HepG2 (cell line): ENCODE measurements around the gene SLC25A18. TPM values are rescaled to one million over a fixed set of nuclear protein-coding genes. Genes with fewer than 3 reads are reported as not detected.

Experiments used
- AGO1 ChIP-seq: fragments of 200-400 bp; formaldehyde crosslinking; IDR thresholded peaks from 2 replicates; pipeline ENCODE4 v1.6.1; 2017; ENCODE audit warnings: mild to moderate bottlenecking, low read depth, low read length, moderate library complexity; ENCODE audit not compliant: poor library complexity, severe bottlenecking
- CENPX ChIP-seq: sonication (generic); formaldehyde crosslinking; IDR thresholded peaks from 2 replicates; pipeline ENCODE4 v1.9.0; 2021; ENCODE audit warnings: mild to moderate bottlenecking, missing genetic modification reagents, moderate library complexity
- DMAP1 ChIP-seq: IDR thresholded peaks from 2 replicates; pipeline ENCODE4 v1.6.1; 2016
- DNMT3B ChIP-seq: conservative IDR thresholded peaks from 2 replicates; pipeline ENCODE4 v1.6.1; 2016; ENCODE audit warnings: missing biosample characterization, control low read depth
- FOXA1 ChIP-seq, 2 experiments: fragments of 450-650 bp in 1 of 2; sonication (generic) in 1 of 2; formaldehyde crosslinking in 1 of 2; IDR thresholded peaks; 2 replicates each; pipeline versions ENCODE4 v1.4.0 to v1.6.1; 2016 to 2020; ENCODE audit warnings: missing genetic modification reagents in 1 of 2
- HCFC1 ChIP-seq: fragments of 150-350 bp; IDR thresholded peaks from 2 replicates; pipeline ENCODE4 v1.6.1; 2014; ENCODE audit warnings: low read depth, low read length
- HIVEP1 ChIP-seq: sonication (generic); formaldehyde crosslinking; IDR thresholded peaks from 2 replicates; pipeline ENCODE4 v1.4.0; 2020; ENCODE audit warnings: mild to moderate bottlenecking, missing genetic modification reagents
- MED8 ChIP-seq: sonication (generic); formaldehyde crosslinking; IDR thresholded peaks from 2 replicates; pipeline ENCODE4 v1.8.1; 2023; ENCODE audit warnings: mild to moderate bottlenecking, missing genetic modification reagents; ENCODE audit not compliant: insufficient replicate concordance
- XRCC5 ChIP-seq: fragments of 200-400 bp; formaldehyde crosslinking; optimal IDR thresholded peaks from 2 replicates; pipeline ENCODE3; 2017; ENCODE audit warnings: mild to moderate bottlenecking, low read length
- ZBTB3 ChIP-seq: sonication (generic); formaldehyde crosslinking; IDR thresholded peaks from 2 replicates; pipeline ENCODE4 v1.4.0; 2020; ENCODE audit warnings: low read depth, mild to moderate bottlenecking, moderate library complexity, missing genetic modification reagents, borderline replicate concordance
- ZNF260 ChIP-seq: sonication (generic); formaldehyde crosslinking; IDR thresholded peaks from 2 replicates; pipeline ENCODE4 v1.4.0; 2020; ENCODE audit warnings: missing genetic modification reagents, low read depth, mild to moderate bottlenecking, borderline replicate concordance
- ZNF274 ChIP-seq: sonication (generic); formaldehyde crosslinking; IDR thresholded peaks from 2 replicates; pipeline ENCODE4 v1.5.1; 2020; ENCODE audit warnings: mild to moderate bottlenecking, missing genetic modification reagents
- ZNF616 ChIP-seq: sonication (generic); formaldehyde crosslinking; IDR thresholded peaks from 2 replicates; pipeline ENCODE4 v1.5.0; 2020; ENCODE audit warnings: low read depth, mild to moderate bottlenecking, missing genetic modification reagents
- ZNF713 ChIP-seq: sonication (generic); formaldehyde crosslinking; IDR thresholded peaks from 2 replicates; pipeline ENCODE4 v1.4.0; 2020; ENCODE audit warnings: mild to moderate bottlenecking, missing genetic modification reagents
- polyA plus RNA-seq, 8 experiments: library from polyadenylated mRNA; depleted of rRNA in 3 of 8; stranded (reverse) in 7 of 8; unstranded in 1 of 8; fragments of >200 nt; fragmentation: Illumina TruSeq in 4 of 8; extraction: Trizol in 4 of 8; gene quantifications; 2 replicates each; pipeline versions ENCODE4 v1.2.1 to v1.2.3, GENCODE V29; 2011 to 2016; ENCODE audit warnings: low read depth in 4 of 8, missing spikeins in 1 of 8, mixed read lengths in 1 of 8; ENCODE audit not compliant: insufficient read depth in 1 of 8
- total RNA-seq, 5 experiments: library from RNA; depleted of rRNA; stranded (reverse); fragments of >200 nt; fragmentation: Illumina TruSeq; extraction: Trizol; gene quantifications; 2 replicates each; pipeline ENCODE4 v1.2.3, GENCODE V29; 2016; ENCODE audit warnings: low read depth in 1 of 5
- TF ChIP-seq, protein P1 (sequence below): sonication (generic); formaldehyde crosslinking; IDR thresholded peaks from 2 replicates; pipeline ENCODE4 v1.4.0; 2020; ENCODE audit warnings: missing genetic modification reagents
- TF ChIP-seq, protein P2 (sequence below): sonication (generic); formaldehyde crosslinking; IDR thresholded peaks from 2 replicates; pipeline ENCODE4 v1.5.0; 2020; ENCODE audit warnings: mild to moderate bottlenecking, missing genetic modification reagents
- TF ChIP-seq, protein P3 (sequence below): fragments of 450-650 bp; IDR thresholded peaks from 2 replicates; pipeline ENCODE4 v1.6.1; 2016
- TF ChIP-seq, protein P4 (sequence below): sonication (generic); formaldehyde crosslinking; IDR thresholded peaks from 2 replicates; pipeline ENCODE4 v1.5.1; 2020; ENCODE audit warnings: missing genetic modification reagents, mild to moderate bottlenecking, borderline replicate concordance
- TF ChIP-seq, protein P5 (sequence below): sonication (generic); formaldehyde crosslinking; IDR thresholded peaks from 2 replicates; pipeline ENCODE4 v1.5.0; 2020; ENCODE audit warnings: mild to moderate bottlenecking, missing genetic modification reagents

Gene SLC25A18
- total and polyA plus RNA-seq, 2 of the 13 experiments (the other 11 are each of a cell fraction or from before 2014, with no cell fraction given): 0.28 to 0.75 TPM

DNA sequence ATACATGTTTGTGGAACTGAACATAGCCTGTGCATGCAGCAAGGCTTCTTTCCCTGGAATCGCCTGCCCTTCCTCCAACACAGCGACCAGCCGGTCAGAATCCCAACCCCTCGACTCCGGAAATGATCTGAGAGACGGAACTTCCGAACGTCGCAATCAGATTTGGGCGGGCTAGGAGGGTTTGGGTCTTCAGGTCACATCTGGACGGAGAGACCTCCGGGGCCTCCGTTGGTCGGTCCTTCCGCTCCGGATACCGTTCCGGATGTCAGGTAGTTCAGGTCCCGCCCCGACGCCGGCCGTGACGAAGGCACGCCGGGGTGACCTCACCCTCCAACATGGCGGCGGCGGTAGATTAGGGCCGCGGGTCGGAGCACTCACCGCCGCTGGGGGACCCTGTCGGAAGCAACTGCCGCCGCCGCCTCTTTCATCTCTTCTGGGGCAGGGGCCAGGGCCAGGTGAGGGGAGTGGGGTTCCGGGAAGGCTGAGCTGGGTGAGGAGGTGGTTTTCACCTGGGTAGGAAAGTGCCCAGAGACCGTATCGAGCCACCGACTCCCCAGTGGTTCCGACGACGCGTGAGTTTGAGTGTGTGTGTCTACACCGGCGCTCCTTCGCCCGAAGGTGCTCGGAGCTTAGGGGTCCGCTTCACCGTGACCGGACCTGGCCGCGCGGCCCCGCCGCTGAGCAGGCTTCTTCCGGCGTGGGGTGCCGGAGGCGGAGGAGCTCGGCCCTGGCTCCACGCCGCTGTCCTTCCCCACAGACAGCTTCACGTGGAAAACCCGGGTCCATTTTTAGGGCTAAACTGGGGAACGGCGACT is 75.3 kb downstream of the SLC25A18 start, which contains the start of gene BCL2L13 (continued):
- TF ChIP-seq, protein P1, sequence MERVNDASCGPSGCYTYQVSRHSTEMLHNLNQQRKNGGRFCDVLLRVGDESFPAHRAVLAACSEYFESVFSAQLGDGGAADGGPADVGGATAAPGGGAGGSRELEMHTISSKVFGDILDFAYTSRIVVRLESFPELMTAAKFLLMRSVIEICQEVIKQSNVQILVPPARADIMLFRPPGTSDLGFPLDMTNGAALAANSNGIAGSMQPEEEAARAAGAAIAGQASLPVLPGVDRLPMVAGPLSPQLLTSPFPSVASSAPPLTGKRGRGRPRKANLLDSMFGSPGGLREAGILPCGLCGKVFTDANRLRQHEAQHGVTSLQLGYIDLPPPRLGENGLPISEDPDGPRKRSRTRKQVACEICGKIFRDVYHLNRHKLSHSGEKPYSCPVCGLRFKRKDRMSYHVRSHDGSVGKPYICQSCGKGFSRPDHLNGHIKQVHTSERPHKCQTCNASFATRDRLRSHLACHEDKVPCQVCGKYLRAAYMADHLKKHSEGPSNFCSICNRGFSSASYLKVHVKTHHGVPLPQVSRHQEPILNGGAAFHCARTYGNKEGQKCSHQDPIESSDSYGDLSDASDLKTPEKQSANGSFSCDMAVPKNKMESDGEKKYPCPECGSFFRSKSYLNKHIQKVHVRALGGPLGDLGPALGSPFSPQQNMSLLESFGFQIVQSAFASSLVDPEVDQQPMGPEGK: 0 out of 2 replicates have a peak, but pooled peaks have one; percentile 5
- TF ChIP-seq ZNF713 (CRISPR knock-in tag) (0 out of 2 replicates have a peak, but pooled peaks have one; percentile 86), HCFC1 (peak; percentile 46), ZNF616 (no peak), ZNF260 (CRISPR knock-in tag) (0 out of 2 replicates have a peak, but pooled peaks have one; percentile 56), DNMT3B (CRISPR knock-in tag) (peak; percentile 29; the same call in 1 of the 2 replicates), ZNF274 (CRISPR knock-in tag) (no peak; the same call in 1 of the 2 replicates), XRCC5 (peak; percentile 68), CENPX (no peak), DMAP1 (peak; percentile 21; the same call in 1 of the 2 replicates), HIVEP1 (CRISPR knock-in tag) (peak; percentile 75; the same call in 1 of the 2 replicates), MED8 (CRISPR knock-in tag) (peak; percentile 91), AGO1 (peak; percentile 53), ZBTB3 (CRISPR knock-in tag) (peak; percentile 39; the same call in 1 of the 2 replicates), FOXA1 (IDR thresholded peaks at IDR 0.05) (no peak), FOXA1 (CRISPR knock-in tag; IDR thresholded peaks at IDR 0.05) (peak; percentile 17; the same call in 1 of the 2 replicates)
- TF ChIP-seq, protein P2, sequence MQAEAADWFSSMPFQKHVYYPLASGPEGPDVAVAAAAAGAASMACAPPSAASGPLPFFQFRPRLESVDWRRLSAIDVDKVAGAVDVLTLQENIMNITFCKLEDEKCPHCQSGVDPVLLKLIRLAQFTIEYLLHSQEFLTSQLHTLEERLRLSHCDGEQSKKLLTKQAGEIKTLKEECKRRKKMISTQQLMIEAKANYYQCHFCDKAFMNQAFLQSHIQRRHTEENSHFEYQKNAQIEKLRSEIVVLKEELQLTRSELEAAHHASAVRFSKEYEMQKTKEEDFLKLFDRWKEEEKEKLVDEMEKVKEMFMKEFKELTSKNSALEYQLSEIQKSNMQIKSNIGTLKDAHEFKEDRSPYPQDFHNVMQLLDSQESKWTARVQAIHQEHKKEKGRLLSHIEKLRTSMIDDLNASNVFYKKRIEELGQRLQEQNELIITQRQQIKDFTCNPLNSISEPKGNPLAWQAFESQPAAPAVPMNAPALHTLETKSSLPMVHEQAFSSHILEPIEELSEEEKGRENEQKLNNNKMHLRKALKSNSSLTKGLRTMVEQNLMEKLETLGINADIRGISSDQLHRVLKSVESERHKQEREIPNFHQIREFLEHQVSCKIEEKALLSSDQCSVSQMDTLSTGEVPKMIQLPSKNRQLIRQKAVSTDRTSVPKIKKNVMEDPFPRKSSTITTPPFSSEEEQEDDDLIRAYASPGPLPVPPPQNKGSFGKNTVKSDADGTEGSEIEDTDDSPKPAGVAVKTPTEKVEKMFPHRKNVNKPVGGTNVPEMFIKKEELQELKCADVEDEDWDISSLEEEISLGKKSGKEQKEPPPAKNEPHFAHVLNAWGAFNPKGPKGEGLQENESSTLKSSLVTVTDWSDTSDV (CRISPR knock-in tag): peak; percentile 34; the same call in 1 of the 2 replicates
- TF ChIP-seq, protein P3, sequence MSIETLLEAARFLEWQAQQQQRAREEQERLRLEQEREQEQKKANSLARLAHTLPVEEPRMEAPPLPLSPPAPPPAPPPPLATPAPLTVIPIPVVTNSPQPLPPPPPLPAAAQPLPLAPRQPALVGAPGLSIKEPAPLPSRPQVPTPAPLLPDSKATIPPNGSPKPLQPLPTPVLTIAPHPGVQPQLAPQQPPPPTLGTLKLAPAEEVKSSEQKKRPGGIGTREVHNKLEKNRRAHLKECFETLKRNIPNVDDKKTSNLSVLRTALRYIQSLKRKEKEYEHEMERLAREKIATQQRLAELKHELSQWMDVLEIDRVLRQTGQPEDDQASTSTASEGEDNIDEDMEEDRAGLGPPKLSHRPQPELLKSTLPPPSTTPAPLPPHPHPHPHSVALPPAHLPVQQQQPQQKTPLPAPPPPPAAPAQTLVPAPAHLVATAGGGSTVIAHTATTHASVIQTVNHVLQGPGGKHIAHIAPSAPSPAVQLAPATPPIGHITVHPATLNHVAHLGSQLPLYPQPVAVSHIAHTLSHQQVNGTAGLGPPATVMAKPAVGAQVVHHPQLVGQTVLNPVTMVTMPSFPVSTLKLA: no peak
- TF ChIP-seq, protein P4, sequence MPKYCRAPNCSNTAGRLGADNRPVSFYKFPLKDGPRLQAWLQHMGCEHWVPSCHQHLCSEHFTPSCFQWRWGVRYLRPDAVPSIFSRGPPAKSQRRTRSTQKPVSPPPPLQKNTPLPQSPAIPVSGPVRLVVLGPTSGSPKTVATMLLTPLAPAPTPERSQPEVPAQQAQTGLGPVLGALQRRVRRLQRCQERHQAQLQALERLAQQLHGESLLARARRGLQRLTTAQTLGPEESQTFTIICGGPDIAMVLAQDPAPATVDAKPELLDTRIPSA: 0 out of 2 replicates have a peak, but pooled peaks have one; percentile 23
- TF ChIP-seq, protein P5, sequence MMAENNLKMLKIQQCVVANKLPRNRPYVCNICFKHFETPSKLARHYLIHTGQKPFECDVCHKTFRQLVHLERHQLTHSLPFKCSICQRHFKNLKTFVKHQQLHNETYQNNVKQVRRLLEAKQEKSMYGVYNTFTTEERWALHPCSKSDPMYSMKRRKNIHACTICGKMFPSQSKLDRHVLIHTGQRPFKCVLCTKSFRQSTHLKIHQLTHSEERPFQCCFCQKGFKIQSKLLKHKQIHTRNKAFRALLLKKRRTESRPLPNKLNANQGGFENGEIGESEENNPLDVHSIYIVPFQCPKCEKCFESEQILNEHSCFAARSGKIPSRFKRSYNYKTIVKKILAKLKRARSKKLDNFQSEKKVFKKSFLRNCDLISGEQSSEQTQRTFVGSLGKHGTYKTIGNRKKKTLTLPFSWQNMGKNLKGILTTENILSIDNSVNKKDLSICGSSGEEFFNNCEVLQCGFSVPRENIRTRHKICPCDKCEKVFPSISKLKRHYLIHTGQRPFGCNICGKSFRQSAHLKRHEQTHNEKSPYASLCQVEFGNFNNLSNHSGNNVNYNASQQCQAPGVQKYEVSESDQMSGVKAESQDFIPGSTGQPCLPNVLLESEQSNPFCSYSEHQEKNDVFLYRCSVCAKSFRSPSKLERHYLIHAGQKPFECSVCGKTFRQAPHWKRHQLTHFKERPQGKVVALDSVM: peak; percentile 27; the same call in 1 of the 2 replicates
